Measurements from ENCODE around the gene OR5A1.

- TF ChIP-seq POLR2A (IDR thresholded peaks at IDR 0.05; ENCODE audit: low read depth, low read length) = no peak
- TF ChIP-seq POLR2AphosphoS5 (IDR thresholded peaks at IDR 0.05; ENCODE audit: low read depth, low read length) = no peak
Observed at GRCh38 chr11:59423835-59424234, 12.4 kb upstream of the OR5A1 start.
